Activated naive CD4-positive, alpha-beta T cell treated with anti-CD3 and anti-CD28 coated beads for 36 hours (primary cell): ENCODE measurements around the gene ILDR2. TPM values are rescaled to one million over a fixed set of nuclear protein-coding genes. Genes with fewer than 3 reads are reported as not detected.

ENCODE experiments used
- CTCF ChIA-PET: fragments of 350-600 bp; sonication (Branson Sonifier 250); formaldehyde crosslinking; loops from one replicate; lab custom pipeline; 2021; ENCODE audit warnings: antibody characterized with exemption; lab: Charles Lee
- DNase-seq: peaks from one replicate; pipeline ENCODE4 v3.0.0-alpha.2; 2020
- H3K27ac Mint-ChIP-seq: one replicate; pipeline ENCODE4 v1.8.0; 2021; ENCODE audit warnings: mild to moderate bottlenecking, mixed read lengths
- H3K27me3 Mint-ChIP-seq: one replicate; pipeline ENCODE4 v1.8.0; 2021; ENCODE audit warnings: low read depth, mixed read lengths
- H3K36me3 Mint-ChIP-seq: one replicate; pipeline ENCODE4 v1.8.0; 2021; ENCODE audit warnings: low read depth, mixed read lengths
- H3K4me1 Mint-ChIP-seq: one replicate; pipeline ENCODE4 v1.8.0; 2021; ENCODE audit warnings: low read depth, mixed read lengths
- H3K4me3 Mint-ChIP-seq: one replicate; pipeline ENCODE4 v1.8.0; 2021; ENCODE audit warnings: mild to moderate bottlenecking, moderate library complexity, mixed read lengths
- H3K9me3 Mint-ChIP-seq: one replicate; pipeline ENCODE4 v1.8.0; 2021; ENCODE audit warnings: mixed read lengths
- intact Hi-C: fragments of 100-400 bp; cut with micrococcal nuclease; formaldehyde crosslinking; loops from one replicate; pipeline ENCODE4 v1.15.1; 2023
- total RNA-seq, 2 experiments: library from RNA; stranded (reverse); gene quantifications; one replicate each; pipeline ENCODE4 v1.2.3, GENCODE V29; 2021

ILDR2 gene
- total RNA-seq, 2 experiments from 2014 or later = 9.1 to 10.5 TPM

GRCh38 chr1:166999075-166999474 is 23.7 kb upstream of the ILDR2 start:
- Mint-ChIP-seq H3K9me3 (peaks cover 10% of the 10 kb centered on the region), H3K27me3 (no peaks in the 10 kb centered on the region), H3K4me3 (no peak overlapping the region), H3K27ac (no peak overlapping the region), H3K36me3 (peaks cover 4% of the 10 kb centered on the region), H3K4me1 (peaks cover 9% of the 10 kb centered on the region)
- CTCF ChIA-PET = interaction anchor here (0.5 to 1.2 kb wide), 2 partner anchors 89 to 130 kb away, joined by 4 to 5 read pairs; no protein-coding TSS in a partner anchor
- intact Hi-C loops = no loop called here
- DNase-seq = no peak

GRCh38 chr1:166988974-166989515 is 13.7 kb upstream of the ILDR2 start, which contains the start of gene MAEL:
MAEL (plus strand) TSS chr1:166989280; CDS start chr1:166989353, 73 bp downstream.
- no peak within 1 kb of the TSS for H3K27ac Mint-ChIP-seq
- H3K27me3 Mint-ChIP-seq = peaks cover 7% of the 10 kb centered on the region
- H3K4me3 Mint-ChIP-seq = no peak within 1 kb of the TSS
- intact Hi-C loops = no loop called here
- no peaks in the 10 kb centered on the region for H3K4me1 Mint-ChIP-seq
- H3K9me3 Mint-ChIP-seq = no peaks in the 10 kb centered on the region
- no peaks in the 10 kb centered on the region for H3K36me3 Mint-ChIP-seq
- DNase-seq = no peak
- CTCF ChIA-PET = no interaction called here

DNA sequence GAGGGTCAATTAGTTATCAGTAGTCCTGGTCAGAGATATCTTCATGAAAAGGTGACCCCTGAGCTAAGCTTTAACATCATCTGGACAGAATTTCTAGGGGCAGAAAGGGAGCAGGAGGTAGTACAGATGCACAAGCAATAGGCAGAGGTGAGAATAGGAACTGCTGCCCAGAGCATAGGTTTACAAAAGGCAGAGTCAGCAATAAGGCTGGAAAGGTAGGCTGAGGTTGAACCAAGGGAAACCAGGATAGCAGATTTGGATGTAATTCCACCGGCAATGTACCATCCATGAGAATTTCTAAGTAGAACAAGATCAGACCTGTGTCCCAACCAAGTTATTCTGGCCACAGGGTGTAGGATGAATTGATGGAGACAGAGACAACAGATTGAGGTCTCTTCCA is 6.2 kb upstream of the ILDR2 start:
- intact Hi-C loops = no loop called here
- peaks cover 7% of the 10 kb centered on the region for H3K27me3 Mint-ChIP-seq

DNA sequence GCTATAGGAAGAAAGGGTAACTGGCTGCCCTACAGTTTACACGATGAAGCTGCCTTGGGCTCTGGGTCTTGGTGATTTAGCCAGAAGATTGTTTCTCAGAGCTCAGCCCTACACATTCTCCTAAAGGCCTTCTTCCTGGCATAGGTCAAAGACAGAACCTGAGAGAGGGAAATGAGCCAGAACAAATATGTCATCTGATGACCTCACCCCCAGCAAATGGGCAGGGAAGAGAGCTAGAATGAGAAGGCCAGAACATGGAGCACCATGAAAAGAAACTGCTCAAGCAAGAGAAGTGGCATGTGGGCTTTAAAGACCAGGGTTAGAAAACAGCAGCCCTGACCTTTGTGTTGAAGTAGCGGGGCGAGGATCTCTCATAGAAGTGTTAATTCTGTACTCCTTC is 5.5 kb upstream of the ILDR2 start:
- no peak for DNase-seq
- H3K36me3 Mint-ChIP-seq = no peaks in the 10 kb centered on the region
- peaks cover 5% of the 10 kb centered on the region for H3K27me3 Mint-ChIP-seq
- no peaks in the 10 kb centered on the region for H3K9me3 Mint-ChIP-seq
- H3K4me1 Mint-ChIP-seq = peaks cover 7% of the 10 kb centered on the region
- no peak overlapping the region for H3K4me3 Mint-ChIP-seq
- intact Hi-C loops = no loop called here
- H3K27ac Mint-ChIP-seq = no peak overlapping the region
- CTCF ChIA-PET = interaction anchor here (0.7 to 5.3 kb wide), 3 partner anchors 13 to 78 kb away, joined by 3 to 32 read pairs (median 6); no protein-coding TSS in a partner anchor

More for the DNA sequence above, 6.2 kb upstream of the ILDR2 start:
- Mint-ChIP-seq H3K36me3 (no peaks in the 10 kb centered on the region), H3K9me3 (no peaks in the 10 kb centered on the region), H3K27ac (no peak overlapping the region), H3K4me1 (no peaks in the 10 kb centered on the region), H3K4me3 (no peak overlapping the region)
- DNase-seq = no peak
- CTCF ChIA-PET = interaction anchor here (2.2 kb wide), 1 partner anchor 71 kb away, joined by 6 read pairs; no protein-coding TSS in a partner anchor

- no peaks in the 10 kb centered on the region for H3K9me3 Mint-ChIP-seq
- DNase-seq = no peak
- CTCF ChIA-PET = interaction anchor here (2.2 to 5.3 kb wide), 2 partner anchors 70 to 78 kb away, joined by 6 to 32 read pairs; no protein-coding TSS in a partner anchor
- peaks cover 7% of the 10 kb centered on the region for H3K4me1 Mint-ChIP-seq
- intact Hi-C loops = no loop called here
- no peaks in the 10 kb centered on the region for H3K36me3 Mint-ChIP-seq
- H3K27ac Mint-ChIP-seq = no peak overlapping the region
- H3K4me3 Mint-ChIP-seq = no peak overlapping the region
- peaks cover 5% of the 10 kb centered on the region for H3K27me3 Mint-ChIP-seq
Measured at GRCh38 chr1:166980383-166980782, 5.0 kb upstream of the ILDR2 start.

GRCh38 chr1:166978821-166979220 is 3.5 kb upstream of the ILDR2 start:
- intact Hi-C loops = loop anchor here (10.0 kb wide), 1 partner anchor 484 kb away; no protein-coding TSS in a partner anchor
- Mint-ChIP-seq H3K36me3 (no peaks in the 10 kb centered on the region), H3K27ac (no peak overlapping the region), H3K27me3 (peaks cover 5% of the 10 kb centered on the region), H3K9me3 (no peaks in the 10 kb centered on the region), H3K4me3 (no peak overlapping the region), H3K4me1 (peaks cover 18% of the 10 kb centered on the region)
- CTCF ChIA-PET = interaction anchor here (1.9 to 5.3 kb wide), 2 partner anchors 68 to 80 kb away, joined by 5 to 32 read pairs; no protein-coding TSS in a partner anchor
- DNase-seq = no peak

- DNase-seq = no peak
- CTCF ChIA-PET = interaction anchor here (1.9 to 5.3 kb wide), 2 partner anchors 67 to 80 kb away, joined by 5 to 32 read pairs; no protein-coding TSS in a partner anchor
- H3K9me3 Mint-ChIP-seq = no peaks in the 10 kb centered on the region
- H3K4me3 Mint-ChIP-seq = no peak overlapping the region
- H3K4me1 Mint-ChIP-seq = peaks cover 23% of the 10 kb centered on the region
- H3K36me3 Mint-ChIP-seq = no peaks in the 10 kb centered on the region
- intact Hi-C loops = loop anchor here (10.0 kb wide), 1 partner anchor 483 kb away; no protein-coding TSS in a partner anchor
- H3K27ac Mint-ChIP-seq = no peak overlapping the region
- H3K27me3 Mint-ChIP-seq = peaks cover 5% of the 10 kb centered on the region
Measured at GRCh38 chr1:166977951-166978350, 2.6 kb upstream of the ILDR2 start.

DNA sequence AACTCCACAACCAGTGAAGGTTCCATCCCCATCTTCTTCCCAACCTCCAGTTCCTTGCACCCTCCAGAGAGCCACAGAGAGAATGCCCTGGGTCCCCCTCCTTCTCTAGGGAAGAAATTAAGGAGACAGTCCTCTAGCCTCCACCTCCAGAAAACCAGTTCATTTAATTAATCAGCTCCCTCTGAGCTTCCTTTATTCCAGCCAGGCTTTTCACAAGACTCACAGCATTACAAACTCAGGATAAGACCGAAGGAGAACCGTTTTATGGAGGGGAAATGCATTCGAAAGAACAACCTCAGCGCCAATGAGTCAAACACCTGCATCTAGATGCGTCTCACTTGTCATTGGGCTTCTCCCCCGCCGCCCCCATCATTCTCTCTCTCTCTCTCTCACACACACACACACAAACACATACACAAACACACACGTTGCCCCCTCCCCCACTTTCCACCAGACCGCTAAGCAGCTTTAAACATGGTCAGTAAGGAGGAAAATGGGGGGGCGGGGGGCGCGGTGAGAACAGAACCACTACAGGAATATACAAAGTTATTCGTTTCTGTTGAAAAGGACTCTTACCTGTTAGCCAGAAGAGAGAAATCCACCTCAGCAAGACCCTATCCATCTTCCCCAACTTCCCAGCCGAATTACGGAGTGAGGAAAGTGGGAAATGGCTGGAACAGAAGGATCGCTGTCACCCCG is 544 bp downstream of the ILDR2 start:
- intact Hi-C loops = loop anchor here (1.0 to 10.0 kb wide), 7 partner anchors 30 to 480 kb away; partner anchors contain the start of gene TADA1
- CTCF ChIA-PET = interaction anchor here (1.0 to 1.6 kb wide), 3 partner anchors 82 to 84 kb away, joined by 4 to 10 read pairs (median 6); no protein-coding TSS in a partner anchor
- peaks cover 41% of the 10 kb centered on the region for H3K4me1 Mint-ChIP-seq

GRCh38 chr1:166972826-166973225 is 2.5 kb downstream of the ILDR2 start:
- H3K27ac Mint-ChIP-seq = no peak overlapping the region
- peaks cover 49% of the 10 kb centered on the region for H3K4me1 Mint-ChIP-seq
- H3K9me3 Mint-ChIP-seq = no peaks in the 10 kb centered on the region
- intact Hi-C loops = loop anchor here (5.0 to 10.0 kb wide), 3 partner anchors 149 to 478 kb away; no protein-coding TSS in a partner anchor
- DNase-seq = no peak
- CTCF ChIA-PET = interaction anchor here (0.7 to 2.1 kb wide), 3 partner anchors 10 to 87 kb away, joined by 3 to 10 read pairs (median 3); no protein-coding TSS in a partner anchor
- H3K27me3 Mint-ChIP-seq = peaks cover 10% of the 10 kb centered on the region
- H3K36me3 Mint-ChIP-seq = no peaks in the 10 kb centered on the region
- H3K4me3 Mint-ChIP-seq = no peak overlapping the region

More for the DNA sequence above, 544 bp downstream of the ILDR2 start:
- Mint-ChIP-seq H3K27me3 (peaks cover 10% of the 10 kb centered on the region), H3K4me3 (peak overlapping the region; percentile 91), H3K27ac (peak overlapping the region; percentile 90), H3K9me3 (no peaks in the 10 kb centered on the region), H3K36me3 (no peaks in the 10 kb centered on the region)
- peak; percentile 75 for DNase-seq

DNA sequence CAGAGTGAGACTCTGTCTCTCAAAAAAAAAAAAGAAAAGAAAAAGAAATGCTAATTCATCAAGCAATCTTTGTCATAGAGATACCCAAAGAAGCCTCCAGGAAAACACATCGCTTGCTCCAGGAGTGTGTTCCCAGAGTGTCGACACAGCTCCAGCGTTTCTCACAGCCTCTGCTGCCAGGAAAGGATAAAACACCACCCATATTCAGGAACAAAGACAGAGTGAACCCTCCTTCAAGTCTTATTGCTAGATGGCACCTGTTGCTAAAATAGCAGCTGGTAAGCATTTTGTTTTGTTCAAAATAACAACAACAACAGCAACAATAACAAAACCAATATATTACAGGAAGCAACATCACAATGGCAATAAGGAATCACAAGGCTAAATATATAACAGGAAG is 3.1 kb downstream of the ILDR2 start:
- H3K27ac Mint-ChIP-seq = no peak overlapping the region
- intact Hi-C loops = loop anchor here (5.0 to 10.0 kb wide), 3 partner anchors 150 to 477 kb away; no protein-coding TSS in a partner anchor

GRCh38 chr1:166971252-166971651 is 4.1 kb downstream of the ILDR2 start:
- intact Hi-C loops = loop anchor here (5.0 to 10.0 kb wide), 3 partner anchors 151 to 476 kb away; no protein-coding TSS in a partner anchor
- H3K9me3 Mint-ChIP-seq = no peaks in the 10 kb centered on the region
- CTCF ChIA-PET = interaction anchor here (1.5 to 2.1 kb wide), 2 partner anchors 61 to 88 kb away, joined by 6 to 10 read pairs; no protein-coding TSS in a partner anchor
- H3K27me3 Mint-ChIP-seq = peaks cover 10% of the 10 kb centered on the region
- H3K27ac Mint-ChIP-seq = peak overlapping the region; percentile 15
- H3K4me1 Mint-ChIP-seq = peaks cover 46% of the 10 kb centered on the region
- no peak overlapping the region for H3K4me3 Mint-ChIP-seq
- no peaks in the 10 kb centered on the region for H3K36me3 Mint-ChIP-seq
- peak; percentile 51 for DNase-seq

More for the DNA sequence above, 3.1 kb downstream of the ILDR2 start:
- peaks cover 10% of the 10 kb centered on the region for H3K27me3 Mint-ChIP-seq
- H3K4me3 Mint-ChIP-seq = no peak overlapping the region
- no peak for DNase-seq
- H3K4me1 Mint-ChIP-seq = peaks cover 49% of the 10 kb centered on the region
- no peaks in the 10 kb centered on the region for H3K9me3 Mint-ChIP-seq
- no peaks in the 10 kb centered on the region for H3K36me3 Mint-ChIP-seq
- CTCF ChIA-PET = interaction anchor here (2.1 kb wide), 1 partner anchor 87 kb away, joined by 10 read pairs; no protein-coding TSS in a partner anchor
